BLaER1 treated with 17β-estradiol and CSF1 and Interleukin-3, amounts not matched to agents 10 nM and 100 nM (cell line): Measurements from ENCODE around the gene KLHL36.

ENCODE experiments used
- H3K27ac ChIP-seq, 11 experiments: shearing (Covaris generic); formaldehyde crosslinking; 2 replicates each; pipeline ENCODE4 v1.8.1; 2022
- H3K27me3 ChIP-seq, 11 experiments: shearing (Covaris generic); formaldehyde crosslinking; 2 replicates each; pipeline ENCODE4 v1.8.1; 2022
- H3K36me3 ChIP-seq, 11 experiments: shearing (Covaris generic); formaldehyde crosslinking; 2 replicates each; pipeline ENCODE4 v1.8.1; 2022
- H3K4me1 ChIP-seq, 10 experiments: shearing (Covaris generic); formaldehyde crosslinking; 2 replicates each; pipeline ENCODE4 v1.8.1; 2022
- H3K4me2 ChIP-seq, 11 experiments: shearing (Covaris generic); formaldehyde crosslinking; 2 replicates each; pipeline ENCODE4 v1.8.1; 2022
- H3K4me3 ChIP-seq, 10 experiments: shearing (Covaris generic); formaldehyde crosslinking; 2 replicates each; pipeline ENCODE4 v1.8.1; 2022
- H3K9ac ChIP-seq, 11 experiments: shearing (Covaris generic); formaldehyde crosslinking; 2 replicates each; pipeline ENCODE4 v1.8.1; 2022
- H3K9me3 ChIP-seq, 11 experiments: shearing (Covaris generic); formaldehyde crosslinking; replicated peaks in 1 of 11; 2 replicates each; pipeline ENCODE4 v1.8.1; 2022
- H4K20me1 ChIP-seq, 11 experiments: shearing (Covaris generic); formaldehyde crosslinking; 2 replicates each; pipeline ENCODE4 v1.8.1; 2022
- Cebpa-rat ChIP-seq, 11 experiments: shearing (Covaris generic); IDR thresholded peaks; 2 replicates each; pipeline ENCODE4 v1.8.1; 2022

The KLHL36 gene

GRCh38 chr16:84605339-84605848, 42.9 kb upstream of the KLHL36 start:
- Histone ChIP-seq H3K4me3 (peak overlapping the region in 3 of 10 experiments; percentile 7 to 53 (median 44); a peak in 5 of 20 replicates), H3K9ac (peak overlapping the region in 9 of 11 experiments; percentile 35 to 68 (median 58); a peak in 12 of 22 replicates), H4K20me1 (peaks cover 0 to 66% (median 49%) of the 10 kb centered on the region in 11 experiments; a peak in 20 of 22 replicates), H3K27me3 (no peaks in the 10 kb centered on the region), H3K27ac (peak overlapping the region; percentile 21 to 94 (median 72); a peak in 19 of 22 replicates), H3K4me2 (peak overlapping the region; percentile 77 to 99 (median 94)), H3K9me3 (peaks cover 0 to 34% (median 7%) of the 10 kb centered on the region in 11 experiments; a peak in 16 of 22 replicates), H3K36me3 (peaks cover 0 to 60% (median 36%) of the 10 kb centered on the region in 11 experiments; a peak in 18 of 22 replicates), H3K4me1 (peaks cover 92 to 97% (median 96%) of the 10 kb centered on the region in 10 experiments)
- TF ChIP-seq Cebpa-rat (IDR thresholded peaks at IDR 0.05) = no peak

GRCh38 chr16:84606081-84606875, 42.0 kb upstream of the KLHL36 start:
- peak overlapping the region; percentile 5 to 65 (median 28); a peak in 14 of 22 replicates for H3K9ac ChIP-seq

GRCh38 chr16:84607061-84607460, 41.2 kb upstream of the KLHL36 start:
- H3K27me3 ChIP-seq = no peaks in the 10 kb centered on the region
- peak overlapping the region in 10 of 11 experiments; percentile 39 to 94 (median 72); a peak in 19 of 22 replicates for H3K27ac ChIP-seq
- peak overlapping the region in 6 of 10 experiments; percentile 24 to 51 (median 34); a peak in 9 of 20 replicates for H3K4me3 ChIP-seq
- H4K20me1 ChIP-seq = peaks cover 4 to 83% (median 65%) of the 10 kb centered on the region in 11 experiments; a peak in 20 of 22 replicates
- peaks cover 84 to 97% (median 96%) of the 10 kb centered on the region in 10 experiments for H3K4me1 ChIP-seq
- H3K9me3 ChIP-seq = peaks cover 0 to 51% (median 15%) of the 10 kb centered on the region in 11 experiments; a peak in 17 of 22 replicates
- H3K36me3 ChIP-seq = peaks cover 0 to 75% (median 53%) of the 10 kb centered on the region in 11 experiments; a peak in 18 of 22 replicates
- peak overlapping the region; percentile 77 to 99 (median 94) for H3K4me2 ChIP-seq
- TF ChIP-seq Cebpa-rat (IDR thresholded peaks at IDR 0.05) = no peak
- H3K9ac ChIP-seq = peak overlapping the region in 8 of 11 experiments; percentile 22 to 65 (median 48); a peak in 12 of 22 replicates

More at GRCh38 chr16:84606081-84606875, 42.0 kb upstream of the KLHL36 start:
- H3K4me2 ChIP-seq = peak overlapping the region; percentile 77 to 99 (median 94)
- H4K20me1 ChIP-seq = peaks cover 3 to 75% (median 57%) of the 10 kb centered on the region in 11 experiments; a peak in 20 of 22 replicates
- peaks cover 91 to 97% (median 96%) of the 10 kb centered on the region in 10 experiments for H3K4me1 ChIP-seq
- H3K36me3 ChIP-seq = peaks cover 0 to 67% (median 45%) of the 10 kb centered on the region in 11 experiments; a peak in 18 of 22 replicates
- H3K27ac ChIP-seq = peak overlapping the region in 10 of 11 experiments; percentile 39 to 94 (median 72); a peak in 19 of 22 replicates
- no peak for TF ChIP-seq Cebpa-rat (IDR thresholded peaks at IDR 0.05)
- H3K9me3 ChIP-seq = peaks cover 0 to 43% (median 15%) of the 10 kb centered on the region in 11 experiments; a peak in 17 of 22 replicates
- H3K27me3 ChIP-seq = no peaks in the 10 kb centered on the region
- H3K4me3 ChIP-seq = peak overlapping the region in 5 of 10 experiments; percentile 18 to 51 (median 33); a peak in 8 of 20 replicates

GRCh38 chr16:84607694-84608093, 40.6 kb upstream of the KLHL36 start:
- Histone ChIP-seq H3K4me1 (peaks cover 77 to 97% (median 96%) of the 10 kb centered on the region in 10 experiments), H3K9me3 (peaks cover 0 to 57% (median 15%) of the 10 kb centered on the region in 11 experiments; a peak in 17 of 22 replicates), H3K27ac (peak overlapping the region; percentile 3 to 94 (median 72); a peak in 20 of 22 replicates), H4K20me1 (peaks cover 4 to 86% (median 72%) of the 10 kb centered on the region in 11 experiments; a peak in 20 of 22 replicates), H3K4me3 (peak overlapping the region in 7 of 10 experiments; percentile 22 to 51 (median 33); a peak in 10 of 20 replicates), H3K4me2 (peak overlapping the region; percentile 77 to 99 (median 94)), H3K27me3 (no peaks in the 10 kb centered on the region), H3K9ac (peak overlapping the region in 9 of 11 experiments; percentile 2 to 65 (median 55); a peak in 15 of 22 replicates), H3K36me3 (peaks cover 0 to 77% (median 58%) of the 10 kb centered on the region in 11 experiments; a peak in 18 of 22 replicates)
- TF ChIP-seq Cebpa-rat (IDR thresholded peaks at IDR 0.05) = no peak

GRCh38 chr16:84608282-84608681, 40.0 kb upstream of the KLHL36 start:
- peaks cover 0 to 61% (median 15%) of the 10 kb centered on the region in 11 experiments; a peak in 17 of 22 replicates for H3K9me3 ChIP-seq
- peaks cover 71 to 97% (median 93%) of the 10 kb centered on the region in 10 experiments for H3K4me1 ChIP-seq
- H3K4me2 ChIP-seq = peak overlapping the region; percentile 77 to 99 (median 94)
- H3K4me3 ChIP-seq = peak overlapping the region in 5 of 10 experiments; percentile 12 to 45 (median 17); a peak in 6 of 20 replicates
- H3K36me3 ChIP-seq = peaks cover 0 to 83% (median 64%) of the 10 kb centered on the region in 11 experiments; a peak in 18 of 22 replicates
- peak overlapping the region in 10 of 11 experiments; percentile 3 to 92 (median 72); a peak in 18 of 22 replicates for H3K27ac ChIP-seq
- peaks cover 4 to 89% (median 74%) of the 10 kb centered on the region in 11 experiments; a peak in 20 of 22 replicates for H4K20me1 ChIP-seq
- no peak for TF ChIP-seq Cebpa-rat (IDR thresholded peaks at IDR 0.05)
- H3K9ac ChIP-seq = peak overlapping the region in 10 of 11 experiments; percentile 1 to 65 (median 48); a peak in 15 of 22 replicates
- H3K27me3 ChIP-seq = no peaks in the 10 kb centered on the region

- H3K27me3 ChIP-seq = no peaks in the 10 kb centered on the region
- H3K9ac ChIP-seq = peak overlapping the region in 4 of 11 experiments; percentile 31 to 62 (median 58); a peak in 5 of 22 replicates
- peak overlapping the region in 9 of 11 experiments; percentile 31 to 92 (median 72); a peak in 13 of 22 replicates for H3K27ac ChIP-seq
- H3K4me2 ChIP-seq = peak overlapping the region in 9 of 11 experiments; percentile 81 to 99 (median 94); a peak in 18 of 22 replicates
- H4K20me1 ChIP-seq = peaks cover 7 to 99% (median 87%) of the 10 kb centered on the region in 11 experiments; a peak in 20 of 22 replicates
- H3K9me3 ChIP-seq = peaks cover 0 to 61% (median 15%) of the 10 kb centered on the region in 11 experiments; a peak in 17 of 22 replicates
- H3K4me1 ChIP-seq = peaks cover 65 to 100% (median 96%) of the 10 kb centered on the region in 10 experiments
- peaks cover 0 to 94% (median 78%) of the 10 kb centered on the region in 11 experiments; a peak in 18 of 22 replicates for H3K36me3 ChIP-seq
- H3K4me3 ChIP-seq = peak overlapping the region in 4 of 10 experiments; percentile 10 to 45 (median 16); a peak in 7 of 20 replicates
- no peak for TF ChIP-seq Cebpa-rat (IDR thresholded peaks at IDR 0.05)
Measured at GRCh38 chr16:84609563-84610177, 38.6 kb upstream of the KLHL36 start.

- peak overlapping the region in 4 of 10 experiments; percentile 2 to 43 (median 12); a peak in 5 of 20 replicates for H3K4me3 ChIP-seq
- peaks cover 0 to 94% (median 84%) of the 10 kb centered on the region in 11 experiments; a peak in 18 of 22 replicates for H3K36me3 ChIP-seq
- H4K20me1 ChIP-seq = peaks cover 14 to 100% (median 88%) of the 10 kb centered on the region in 11 experiments; a peak in 21 of 22 replicates
- H3K9me3 ChIP-seq = peaks cover 0 to 58% (median 15%) of the 10 kb centered on the region in 11 experiments; a peak in 17 of 22 replicates
- H3K9ac ChIP-seq = peak overlapping the region in 2 of 11 experiments; percentile 23 to 31; a peak in 3 of 22 replicates
- no peak for TF ChIP-seq Cebpa-rat (IDR thresholded peaks at IDR 0.05)
- H3K27ac ChIP-seq = peak overlapping the region in 7 of 11 experiments; percentile 22 to 92 (median 64); a peak in 12 of 22 replicates
- peaks cover 65 to 100% (median 96%) of the 10 kb centered on the region in 10 experiments for H3K4me1 ChIP-seq
- peak overlapping the region in 9 of 11 experiments; percentile 45 to 99 (median 94); a peak in 18 of 22 replicates for H3K4me2 ChIP-seq
- H3K27me3 ChIP-seq = no peaks in the 10 kb centered on the region
Measured at GRCh38 chr16:84610376-84610775, 37.9 kb upstream of the KLHL36 start.
